Thyroid gland (tissue), 4 donors: Measurements from ENCODE around the gene GLT8D1.

ENCODE experiments used
- POLR2A ChIP-seq, 2 donors: fragments of 450-650 bp; IDR thresholded peaks; one replicate each; pipeline ENCODE4 v1.6.1; 2017; ENCODE audit warnings: antibody characterized with exemption in 2 of 2, mild to moderate bottlenecking in 2 of 2, moderate library complexity in 1 of 2
- TF ChIP-seq, protein P1 (sequence below), 6 experiments: fragments of 200-600 bp in 3 of 6; fragments of 450-650 bp in 3 of 6; sonication (generic) in 3 of 6; IDR thresholded peaks; one replicate each; pipeline ENCODE4 v1.5.1; 2016 to 2019; ENCODE audit warnings: antibody characterized with exemption in 6 of 6, mild to moderate bottlenecking in 2 of 6, inconsistent platforms in 1 of 6, moderate library complexity in 1 of 6

DNA sequence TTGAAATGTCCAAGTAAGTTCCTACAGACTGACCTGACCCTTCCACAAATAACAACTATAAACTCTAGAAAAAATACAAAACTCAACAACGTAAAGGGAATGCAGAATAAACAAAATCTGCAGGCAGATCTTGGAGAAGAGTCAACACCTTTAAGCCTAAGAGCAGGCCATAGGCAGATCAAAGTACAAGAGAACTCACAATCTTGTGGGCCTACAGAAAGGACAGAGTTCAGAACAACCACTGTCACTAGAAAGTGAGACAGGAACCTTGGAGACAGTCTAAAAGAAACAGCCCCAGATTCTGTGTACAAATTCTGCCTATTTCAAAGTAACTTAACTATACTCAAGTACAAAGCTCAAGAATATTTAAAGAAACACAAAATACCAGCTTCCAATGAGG lies 34.1 kb upstream of the GLT8D1 start:
- TF ChIP-seq, protein P1, sequence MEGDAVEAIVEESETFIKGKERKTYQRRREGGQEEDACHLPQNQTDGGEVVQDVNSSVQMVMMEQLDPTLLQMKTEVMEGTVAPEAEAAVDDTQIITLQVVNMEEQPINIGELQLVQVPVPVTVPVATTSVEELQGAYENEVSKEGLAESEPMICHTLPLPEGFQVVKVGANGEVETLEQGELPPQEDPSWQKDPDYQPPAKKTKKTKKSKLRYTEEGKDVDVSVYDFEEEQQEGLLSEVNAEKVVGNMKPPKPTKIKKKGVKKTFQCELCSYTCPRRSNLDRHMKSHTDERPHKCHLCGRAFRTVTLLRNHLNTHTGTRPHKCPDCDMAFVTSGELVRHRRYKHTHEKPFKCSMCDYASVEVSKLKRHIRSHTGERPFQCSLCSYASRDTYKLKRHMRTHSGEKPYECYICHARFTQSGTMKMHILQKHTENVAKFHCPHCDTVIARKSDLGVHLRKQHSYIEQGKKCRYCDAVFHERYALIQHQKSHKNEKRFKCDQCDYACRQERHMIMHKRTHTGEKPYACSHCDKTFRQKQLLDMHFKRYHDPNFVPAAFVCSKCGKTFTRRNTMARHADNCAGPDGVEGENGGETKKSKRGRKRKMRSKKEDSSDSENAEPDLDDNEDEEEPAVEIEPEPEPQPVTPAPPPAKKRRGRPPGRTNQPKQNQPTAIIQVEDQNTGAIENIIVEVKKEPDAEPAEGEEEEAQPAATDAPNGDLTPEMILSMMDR (IDR thresholded peaks at IDR 0.05): no peak
- no peak for TF ChIP-seq POLR2A (IDR thresholded peaks at IDR 0.05)
